Measurements from ENCODE around the gene HMGA1.
A peak's percentile ranks its signal among the peaks of the same experiment; 100 is the strongest.
"Not testable (repeated sequence)": the region's sequence is repeated elsewhere in the genome, so short reads cannot be mapped to it uniquely, and the experiment has no call there.

Gene HMGA1

GRCh38 chr6:34240329-34241248 lies 3.9 kb downstream of the HMGA1 start:
- no peak for TF ChIP-seq POLR2A (IDR thresholded peaks at IDR 0.05; ENCODE audit: low read depth, low read length)
- FAIRE-seq (no peak), DNase-seq (ENCODE audit: insufficient read length, low spot score) (no peak)

- DNase-seq (ENCODE audit: insufficient read length, low spot score): no peak
- no peak for TF ChIP-seq POLR2A (IDR thresholded peaks at IDR 0.05; ENCODE audit: low read depth, low read length)
- no peak for FAIRE-seq
These were observed 4.9 kb downstream of the HMGA1 start for GRCh38 chr6:34241351-34242215.

- peak; percentile 15 for FAIRE-seq
- DNase-seq (ENCODE audit: insufficient read length, low spot score): peak; percentile 55
- no peak for TF ChIP-seq POLR2A (IDR thresholded peaks at IDR 0.05; ENCODE audit: low read depth, low read length)
These were observed 5.8 kb downstream of the HMGA1 start for GRCh38 chr6:34242252-34243130.

GRCh38 chr6:34243131-34243771 lies 6.6 kb downstream of the HMGA1 start:
- DNase-seq (ENCODE audit: insufficient read length, low spot score) (peak; percentile 52), FAIRE-seq (no peak)
- TF ChIP-seq POLR2A (IDR thresholded peaks at IDR 0.05; ENCODE audit: low read depth, low read length): no peak

GRCh38 chr6:34243901-34244884 lies 7.5 kb downstream of the HMGA1 start:
- no peak for TF ChIP-seq POLR2A (IDR thresholded peaks at IDR 0.05; ENCODE audit: low read depth, low read length)
- FAIRE-seq (no peak), DNase-seq (ENCODE audit: insufficient read length, low spot score) (peak; percentile 94)

- FAIRE-seq; DNase-seq (ENCODE audit: insufficient read length, low spot score): not testable (repeated sequence)
These were observed 8.5 kb downstream of the HMGA1 start for GRCh38 chr6:34245032-34245760.

- not testable (repeated sequence) for FAIRE-seq; DNase-seq (ENCODE audit: insufficient read length, low spot score)
These were observed 9.1 kb downstream of the HMGA1 start for GRCh38 chr6:34245761-34246140.

GRCh38 chr6:34246249-34246562 lies 9.5 kb downstream of the HMGA1 start:
- TF ChIP-seq POLR2A (IDR thresholded peaks at IDR 0.05; ENCODE audit: low read depth, low read length): no peak
- DNase-seq (ENCODE audit: insufficient read length, low spot score) (no peak), FAIRE-seq (no peak)

GRCh38 chr6:34246563-34247391 lies 10.1 kb downstream of the HMGA1 start:
- FAIRE-seq (no peak), DNase-seq (ENCODE audit: insufficient read length, low spot score) (peak; percentile 9)

GRCh38 chr6:34247481-34248197 lies 11.0 kb downstream of the HMGA1 start:
- no peak for TF ChIP-seq POLR2A (IDR thresholded peaks at IDR 0.05; ENCODE audit: low read depth, low read length)
- no peak for FAIRE-seq
- DNase-seq (ENCODE audit: insufficient read length, low spot score): peak; percentile 5

More at GRCh38 chr6:34246563-34247391, 10.1 kb downstream of the HMGA1 start:
- no peak for TF ChIP-seq POLR2A (IDR thresholded peaks at IDR 0.05; ENCODE audit: low read depth, low read length)

All from H54 (cell line).